ENCODE data around the gene ACKR4.

The ACKR4 gene

GRCh38 chr3:132616780-132617179 is 19.7 kb downstream of the ACKR4 start:
- Histone ChIP-seq H4K8ac (ENCODE audit: low read length) (no peak overlapping the region), H3K27ac (ENCODE audit: low read length, poor library complexity, severe bottlenecking) (no peak overlapping the region), H3K18ac (ENCODE audit: low read depth in 1 of 2, low read length in 2 of 2) (no peak overlapping the region), H3K9ac (ENCODE audit: low read length) (no peak overlapping the region), H3K4me2 (ENCODE audit: low read length, poor library complexity, severe bottlenecking) (no peak overlapping the region), H3K36me3 (ENCODE audit: control insufficient read depth in 1 of 2, insufficient read depth in 2 of 2, low read depth in 1 of 2, low read length in 2 of 2) (peaks cover 0 to 44% of the 10 kb centered on the region in 2 experiments), H3K4me3 (ENCODE audit: insufficient read depth in 1 of 2, low read depth in 1 of 2, low read length in 2 of 2) (no peak overlapping the region), H2BK15ac (ENCODE audit: low read depth, poor library complexity, severe bottlenecking) (no peak overlapping the region), H4K91ac (ENCODE audit: low read length) (no peak overlapping the region), H2BK5ac (ENCODE audit: low read depth, low read length, poor library complexity, severe bottlenecking) (no peak overlapping the region), H2BK12ac (ENCODE audit: low read length in 2 of 2) (no peak overlapping the region), H3K27me3 (ENCODE audit: control insufficient read depth in 1 of 2, insufficient read depth in 1 of 2, low read length in 2 of 2) (no peaks in the 10 kb centered on the region), H3K14ac (ENCODE audit: low read length in 2 of 2) (no peak overlapping the region), H3K23ac (ENCODE audit: low read length in 2 of 2) (no peak overlapping the region), H3K4ac (ENCODE audit: low read depth in 1 of 2, low read length in 2 of 2) (no peak overlapping the region), H2AK5ac (ENCODE audit: low read length, severe bottlenecking) (no peak overlapping the region), H3K79me1 (replicated peaks; ENCODE audit: low read length, poor library complexity, severe bottlenecking) (peaks cover 2% of the 10 kb centered on the region), H3K4me1 (ENCODE audit: control insufficient read depth, insufficient read depth, low read depth, low read length) (no peaks in the 10 kb centered on the region), H2AFZ (ENCODE audit: low read depth, low read length) (no peak overlapping the region), H2BK120ac (ENCODE audit: low read depth, low read length) (no peak overlapping the region), H3K9me3 (ENCODE audit: control insufficient read depth, low read length) (peaks cover 11% of the 10 kb centered on the region)
- WGBS = 96% methylated on average over 1 of the region's 1 CpG
- DNase-seq = no peak

GRCh38 chr3:132622148-132622547 is 25.1 kb downstream of the ACKR4 start:
- Histone ChIP-seq H3K4me3 (ENCODE audit: insufficient read depth in 1 of 2, low read depth in 1 of 2, low read length in 2 of 2) (no peak overlapping the region), H4K91ac (ENCODE audit: low read length) (no peak overlapping the region), H3K18ac (ENCODE audit: low read depth in 1 of 2, low read length in 2 of 2) (no peak overlapping the region), H3K23ac (ENCODE audit: low read length in 2 of 2) (no peak overlapping the region), H3K4me2 (ENCODE audit: low read length, poor library complexity, severe bottlenecking) (no peak overlapping the region), H3K27me3 (ENCODE audit: control insufficient read depth in 1 of 2, insufficient read depth in 1 of 2, low read length in 2 of 2) (no peaks in the 10 kb centered on the region), H3K9ac (ENCODE audit: low read length) (no peak overlapping the region), H3K14ac (ENCODE audit: low read length in 2 of 2) (no peak overlapping the region), H2BK120ac (ENCODE audit: low read depth, low read length) (no peak overlapping the region), H3K36me3 (ENCODE audit: control insufficient read depth in 1 of 2, insufficient read depth in 2 of 2, low read depth in 1 of 2, low read length in 2 of 2) (peaks cover 6 to 47% of the 10 kb centered on the region in 2 experiments), H3K27ac (ENCODE audit: low read length, poor library complexity, severe bottlenecking) (no peak overlapping the region), H2AK5ac (ENCODE audit: low read length, severe bottlenecking) (no peak overlapping the region), H3K4me1 (ENCODE audit: control insufficient read depth, insufficient read depth, low read depth, low read length) (no peaks in the 10 kb centered on the region), H4K8ac (ENCODE audit: low read length) (no peak overlapping the region), H3K4ac (ENCODE audit: low read depth in 1 of 2, low read length in 2 of 2) (no peak overlapping the region), H3K9me3 (ENCODE audit: control insufficient read depth, low read length) (peaks cover 11% of the 10 kb centered on the region), H2BK12ac (ENCODE audit: low read length in 2 of 2) (no peak overlapping the region), H3K79me1 (replicated peaks; ENCODE audit: low read length, poor library complexity, severe bottlenecking) (no peaks in the 10 kb centered on the region), H2BK15ac (ENCODE audit: low read depth, poor library complexity, severe bottlenecking) (no peak overlapping the region), H2BK5ac (ENCODE audit: low read depth, low read length, poor library complexity, severe bottlenecking) (no peak overlapping the region), H2AFZ (ENCODE audit: low read depth, low read length) (no peak overlapping the region)
- WGBS = no CpG with 5 or more reads among the region's 1 CpG
- DNase-seq = no peak

DNA sequence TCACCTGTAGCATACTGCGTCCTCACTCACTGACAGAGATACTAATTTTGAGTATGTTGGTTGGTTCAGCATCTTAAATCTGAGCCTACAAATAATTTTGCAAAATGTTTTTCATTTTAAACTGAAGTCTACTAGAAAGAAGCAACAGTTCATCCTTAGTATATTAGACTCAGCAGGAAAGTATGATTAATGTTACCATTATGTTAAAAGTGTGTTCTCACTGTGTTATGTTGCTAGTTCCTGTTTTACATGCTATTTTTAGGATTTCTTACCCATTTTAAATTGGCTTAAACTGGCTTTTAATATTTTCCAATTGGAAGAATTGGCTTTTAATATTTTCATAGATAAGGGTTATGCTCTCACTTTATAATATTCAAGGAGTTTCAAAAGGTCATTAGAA is 25.7 kb downstream of the ACKR4 start:
- Histone ChIP-seq H3K14ac (ENCODE audit: low read length in 2 of 2) (no peak overlapping the region), H3K27ac (ENCODE audit: low read length, poor library complexity, severe bottlenecking) (no peak overlapping the region)

GRCh38 chr3:132623646-132624045 is 26.6 kb downstream of the ACKR4 start:
- H2AFZ ChIP-seq (ENCODE audit: low read depth, low read length) = no peak overlapping the region
- no peaks in the 10 kb centered on the region for H3K27me3 ChIP-seq (ENCODE audit: control insufficient read depth in 1 of 2, insufficient read depth in 1 of 2, low read length in 2 of 2)
- H3K27ac ChIP-seq (ENCODE audit: low read length, poor library complexity, severe bottlenecking) = no peak overlapping the region
- DNase-seq = no peak
- no peak overlapping the region for H3K18ac ChIP-seq (ENCODE audit: low read depth in 1 of 2, low read length in 2 of 2)
- H3K9me3 ChIP-seq (ENCODE audit: control insufficient read depth, low read length) = peaks cover 11% of the 10 kb centered on the region
- no peak overlapping the region for H3K4ac ChIP-seq (ENCODE audit: low read depth in 1 of 2, low read length in 2 of 2)
- H3K14ac ChIP-seq (ENCODE audit: low read length in 2 of 2) = no peak overlapping the region
- no peak overlapping the region for H3K23ac ChIP-seq (ENCODE audit: low read length in 2 of 2)
- no peak overlapping the region for H4K91ac ChIP-seq (ENCODE audit: low read length)
- no peaks in the 10 kb centered on the region for H3K4me1 ChIP-seq (ENCODE audit: control insufficient read depth, insufficient read depth, low read depth, low read length)
- no peak overlapping the region for H3K4me3 ChIP-seq (ENCODE audit: insufficient read depth in 1 of 2, low read depth in 1 of 2, low read length in 2 of 2)
- peaks cover 6 to 48% of the 10 kb centered on the region in 2 experiments for H3K36me3 ChIP-seq (ENCODE audit: control insufficient read depth in 1 of 2, insufficient read depth in 2 of 2, low read depth in 1 of 2, low read length in 2 of 2)
- H3K4me2 ChIP-seq (ENCODE audit: low read length, poor library complexity, severe bottlenecking) = no peak overlapping the region
- no peak overlapping the region for H2BK12ac ChIP-seq (ENCODE audit: low read length in 2 of 2)
- no peak overlapping the region for H2BK120ac ChIP-seq (ENCODE audit: low read depth, low read length)
- no peak overlapping the region for H3K9ac ChIP-seq (ENCODE audit: low read length)
- H2BK5ac ChIP-seq (ENCODE audit: low read depth, low read length, poor library complexity, severe bottlenecking) = no peak overlapping the region
- no peak overlapping the region for H2AK5ac ChIP-seq (ENCODE audit: low read length, severe bottlenecking)
- H3K79me1 ChIP-seq (replicated peaks; ENCODE audit: low read length, poor library complexity, severe bottlenecking) = no peaks in the 10 kb centered on the region
- H2BK15ac ChIP-seq (ENCODE audit: low read depth, poor library complexity, severe bottlenecking) = no peak overlapping the region
- WGBS = no CpG with 5 or more reads among the region's 1 CpG
- H4K8ac ChIP-seq (ENCODE audit: low read length) = no peak overlapping the region

More for the DNA sequence above, 25.7 kb downstream of the ACKR4 start:
- Histone ChIP-seq H3K9me3 (ENCODE audit: control insufficient read depth, low read length) (peaks cover 11% of the 10 kb centered on the region), H4K91ac (ENCODE audit: low read length) (no peak overlapping the region), H2AFZ (ENCODE audit: low read depth, low read length) (no peak overlapping the region), H3K23ac (ENCODE audit: low read length in 2 of 2) (no peak overlapping the region), H2BK120ac (ENCODE audit: low read depth, low read length) (no peak overlapping the region), H3K4me1 (ENCODE audit: control insufficient read depth, insufficient read depth, low read depth, low read length) (no peaks in the 10 kb centered on the region), H3K79me1 (replicated peaks; ENCODE audit: low read length, poor library complexity, severe bottlenecking) (no peaks in the 10 kb centered on the region), H3K9ac (ENCODE audit: low read length) (no peak overlapping the region), H3K36me3 (ENCODE audit: control insufficient read depth in 1 of 2, insufficient read depth in 2 of 2, low read depth in 1 of 2, low read length in 2 of 2) (peaks cover 6 to 47% of the 10 kb centered on the region in 2 experiments), H4K8ac (ENCODE audit: low read length) (no peak overlapping the region), H2BK15ac (ENCODE audit: low read depth, poor library complexity, severe bottlenecking) (no peak overlapping the region), H3K4me3 (ENCODE audit: insufficient read depth in 1 of 2, low read depth in 1 of 2, low read length in 2 of 2) (no peak overlapping the region), H3K27me3 (ENCODE audit: control insufficient read depth in 1 of 2, insufficient read depth in 1 of 2, low read length in 2 of 2) (no peaks in the 10 kb centered on the region), H2BK12ac (ENCODE audit: low read length in 2 of 2) (no peak overlapping the region), H3K4me2 (ENCODE audit: low read length, poor library complexity, severe bottlenecking) (no peak overlapping the region), H3K18ac (ENCODE audit: low read depth in 1 of 2, low read length in 2 of 2) (no peak overlapping the region), H3K4ac (ENCODE audit: low read depth in 1 of 2, low read length in 2 of 2) (no peak overlapping the region), H2AK5ac (ENCODE audit: low read length, severe bottlenecking) (no peak overlapping the region), H2BK5ac (ENCODE audit: low read depth, low read length, poor library complexity, severe bottlenecking) (no peak overlapping the region)
- no CpG with 5 or more reads among the region's 1 CpG for WGBS
- no peak for DNase-seq

All from mesenchymal stem cell (in vitro differentiated cells and primary cell).